HK-2 (cell line): ENCODE measurements around the gene PCAT6.
"Not testable (repeated sequence)": the region's sequence is repeated elsewhere in the genome, so short reads cannot be mapped to it uniquely, and the experiment has no call there.

ENCODE experiments used
- DNase-seq: peaks from one replicate; pipeline ENCODE4 v3.0.0-alpha.2; 2018; ENCODE audit not compliant: unreplicated experiment

Gene PCAT6

GRCh38 chr1:202810615-202811295, at the start of gene PCAT6:
Gene PCAT6 (plus strand): TSS chr1:202810954.
- peak; percentile 95 for DNase-seq

- DNase-seq: no peak
Observed at GRCh38 chr1:202762019-202762418, 48.7 kb upstream of the PCAT6 start.

- no peak for DNase-seq
Observed at GRCh38 chr1:202765721-202766120, 45.0 kb upstream of the PCAT6 start.

- DNase-seq: no peak
Observed at GRCh38 chr1:202770135-202770534, 40.6 kb upstream of the PCAT6 start.

- DNase-seq: no peak
Observed at GRCh38 chr1:202781180-202781579, 29.6 kb upstream of the PCAT6 start.

GRCh38 chr1:202786804-202787203, 23.9 kb upstream of the PCAT6 start:
- DNase-seq: no peak

GRCh38 chr1:202788800-202789199, 22.0 kb upstream of the PCAT6 start:
- no peak for DNase-seq

GRCh38 chr1:202791077-202791747, 19.5 kb upstream of the PCAT6 start:
- DNase-seq: no peak

GRCh38 chr1:202794051-202794740, 16.6 kb upstream of the PCAT6 start:
- no peak for DNase-seq

GRCh38 chr1:202794931-202795330, 15.8 kb upstream of the PCAT6 start:
- DNase-seq: not testable (repeated sequence)

- DNase-seq: no peak
Observed at GRCh38 chr1:202796670-202797069, 14.1 kb upstream of the PCAT6 start.

GRCh38 chr1:202798260-202798659, 12.5 kb upstream of the PCAT6 start:
- DNase-seq: no peak

- no peak for DNase-seq
Observed at GRCh38 chr1:202798792-202799331, 11.9 kb upstream of the PCAT6 start.

GRCh38 chr1:202800742-202801141, 10.0 kb upstream of the PCAT6 start:
- DNase-seq: no peak

GRCh38 chr1:202801175-202801574, 9.6 kb upstream of the PCAT6 start:
- DNase-seq: no peak

- no peak for DNase-seq
Observed at GRCh38 chr1:202802034-202802433, 8.7 kb upstream of the PCAT6 start.

GRCh38 chr1:202802998-202803932, 7.5 kb upstream of the PCAT6 start:
- DNase-seq: no peak

GRCh38 chr1:202804126-202804525, 6.6 kb upstream of the PCAT6 start:
- no peak for DNase-seq

- no peak for DNase-seq
Observed at GRCh38 chr1:202805886-202806844, 4.6 kb upstream of the PCAT6 start.

- peak; percentile 50 for DNase-seq
Observed at GRCh38 chr1:202806845-202807450, 3.8 kb upstream of the PCAT6 start.
